Endodermal cell (in vitro differentiated cells): ENCODE results near the gene PLEKHA6. TPM values are rescaled to one million over a fixed set of nuclear protein-coding genes. Genes with fewer than 3 reads are reported as not detected.

Experiments used
- DNase-seq: peaks from one replicate; pipeline ENCODE4 v3.0.0-alpha.2; 2017
- H3K27ac ChIP-seq: 2 replicates; pipeline ENCODE4 v1.5.1; 2013; ENCODE audit warnings: mild to moderate bottlenecking, low read depth, low read length, moderate library complexity
- H3K27me3 ChIP-seq: 2 replicates; pipeline ENCODE4 v1.6.1; 2013; ENCODE audit warnings: mild to moderate bottlenecking, low read length, moderate library complexity; ENCODE audit not compliant: insufficient read depth, control insufficient read depth, poor library complexity, severe bottlenecking
- H3K36me3 ChIP-seq: 2 replicates; pipeline ENCODE4 v1.7.0; 2013; ENCODE audit warnings: mild to moderate bottlenecking, low read length, moderate library complexity; ENCODE audit not compliant: control insufficient read depth, insufficient read depth
- H3K4me1 ChIP-seq: one replicate; pipeline ENCODE4 v1.7.0; 2013; ENCODE audit warnings: low read length; ENCODE audit not compliant: control insufficient read depth, insufficient read depth
- H3K4me3 ChIP-seq: 2 replicates; pipeline ENCODE4 v1.5.1; 2013; ENCODE audit warnings: mild to moderate bottlenecking, low read length, moderate library complexity
- H3K9ac ChIP-seq: 2 replicates; pipeline ENCODE4 v1.6.1; 2013; ENCODE audit warnings: mild to moderate bottlenecking, low read length, moderate library complexity; ENCODE audit not compliant: poor library complexity, severe bottlenecking; ENCODE audit errors: extremely low read depth
- H3K9me3 ChIP-seq: 2 replicates; pipeline ENCODE4 v1.6.1; 2013; ENCODE audit warnings: mild to moderate bottlenecking, low read length, moderate library complexity; ENCODE audit not compliant: control insufficient read depth
- H3K27ac Mint-ChIP-seq: 2 replicates; pipeline ENCODE4 v1.8.0; 2020; ENCODE audit warnings: mixed read lengths
- H3K27me3 Mint-ChIP-seq: 2 replicates; pipeline ENCODE4 v1.8.0; 2021; ENCODE audit warnings: mild to moderate bottlenecking, mixed read lengths; ENCODE audit not compliant: insufficient read depth
- H3K36me3 Mint-ChIP-seq: 2 replicates; pipeline ENCODE4 v1.8.0; 2020; ENCODE audit warnings: low read depth, mixed read lengths
- H3K4me1 Mint-ChIP-seq: 2 replicates; pipeline ENCODE4 v1.8.0; 2020; ENCODE audit warnings: mixed read lengths
- H3K4me3 Mint-ChIP-seq: 2 replicates; pipeline ENCODE4 v1.8.0; 2020; ENCODE audit warnings: mild to moderate bottlenecking, moderate library complexity, mixed read lengths
- H3K9me3 Mint-ChIP-seq: 2 replicates; pipeline ENCODE4 v1.8.0; 2020; ENCODE audit warnings: mild to moderate bottlenecking, mixed read lengths
- CTCF ChIP-seq: fragments of 200-600 bp; sonication (generic); conservative IDR thresholded peaks from 2 replicates; pipeline ENCODE4 v1.5.0; 2021; ENCODE audit warnings: antibody characterized with exemption, mild to moderate bottlenecking
- WGBS, 2 experiments: methylation state at CpG; one replicate each; pipeline versions ENCODE4 v1.1.5 to v1.1.7; 2013; ENCODE audit warnings: missing lambda C conversion rate in 2 of 2, mixed read lengths in 1 of 2; ENCODE audit not compliant: insufficient coverage in 1 of 2, insufficient read length in 1 of 2; 5-methylcytosine and 5-hydroxymethylcytosine counted together
- total RNA-seq, 2 donors: library from RNA; stranded (reverse); fragmentation: NEBNext Ultra II Directional in 1 of 2; extraction: Animal tissue kit (Norgen Biotek cat#: 25700) in 1 of 2; gene quantifications; 2 replicates in 1 of 2; 3 replicates in 1 of 2; pipeline ENCODE4 v1.2.1, GENCODE V29; 2021

Gene PLEKHA6
- total RNA-seq, 2 donors from 2014 or later: 37.0 to 43.3 TPM

GRCh38 chr1:204363335-204364114 is 3.8 kb upstream of the PLEKHA6 start:
- Mint-ChIP-seq H3K4me1 (peaks cover 15% of the 10 kb centered on the region), H3K36me3 (no peaks in the 10 kb centered on the region), H3K9me3 (no peaks in the 10 kb centered on the region), H3K4me3 (peak overlapping the region; percentile 41), H3K27me3 (peaks cover 39% of the 10 kb centered on the region), H3K27ac (no peak overlapping the region)
- TF ChIP-seq CTCF: peak; percentile 99
- no peaks in the 10 kb centered on the region for H3K36me3 ChIP-seq
- DNase-seq: peak; percentile 90
- no peak overlapping the region for H3K9ac ChIP-seq
- H3K4me3 ChIP-seq: peak overlapping the region; percentile 61
- H3K4me1 ChIP-seq: peaks cover 5% of the 10 kb centered on the region
- no peak overlapping the region for H3K27ac ChIP-seq
- 7 to 17% methylated on average over 21 to 27 of the region's 27 CpGs for WGBS, 2 experiments
- H3K27me3 ChIP-seq: peaks cover 14% of the 10 kb centered on the region
- no peaks in the 10 kb centered on the region for H3K9me3 ChIP-seq

GRCh38 chr1:204362984-204363334 is 3.2 kb upstream of the PLEKHA6 start:
- H3K4me1 ChIP-seq: peaks cover 5% of the 10 kb centered on the region
- no peak for DNase-seq
- Mint-ChIP-seq H3K27ac (no peak overlapping the region), H3K27me3 (peaks cover 38% of the 10 kb centered on the region), H3K4me3 (peak overlapping the region; percentile 41), H3K36me3 (no peaks in the 10 kb centered on the region), H3K9me3 (no peaks in the 10 kb centered on the region), H3K4me1 (peaks cover 19% of the 10 kb centered on the region)
- no peaks in the 10 kb centered on the region for H3K36me3 ChIP-seq
- H3K4me3 ChIP-seq: peak overlapping the region; percentile 61
- no peak overlapping the region for H3K9ac ChIP-seq
- no peak overlapping the region for H3K27ac ChIP-seq
- WGBS, 2 experiments: 76% methylated on average over 6 to 11 of the region's 11 CpGs
- no peak for TF ChIP-seq CTCF
- peaks cover 14% of the 10 kb centered on the region for H3K27me3 ChIP-seq
- no peaks in the 10 kb centered on the region for H3K9me3 ChIP-seq

GRCh38 chr1:204361781-204362180 is 2.1 kb upstream of the PLEKHA6 start:
- Mint-ChIP-seq H3K27me3 (peaks cover 35% of the 10 kb centered on the region), H3K9me3 (no peaks in the 10 kb centered on the region), H3K4me3 (no peak overlapping the region), H3K27ac (no peak overlapping the region), H3K4me1 (peaks cover 26% of the 10 kb centered on the region), H3K36me3 (no peaks in the 10 kb centered on the region)
- 84 to 89% methylated on average over 5 to 10 of the region's 10 CpGs for WGBS, 2 experiments
- Histone ChIP-seq H3K27ac (no peak overlapping the region), H3K9me3 (no peaks in the 10 kb centered on the region), H3K4me3 (no peak overlapping the region), H3K27me3 (peaks cover 14% of the 10 kb centered on the region), H3K4me1 (peaks cover 5% of the 10 kb centered on the region), H3K9ac (no peak overlapping the region), H3K36me3 (no peaks in the 10 kb centered on the region)
- DNase-seq: no peak
- TF ChIP-seq CTCF: no peak
